ENCODE results near the gene TTLL13.

The TTLL13 gene

GRCh38 chr15:90214553-90215196, 34.7 kb upstream of the TTLL13 start:
- peak in 1 of 3 experiments; percentile 34 for DNase-seq

GRCh38 chr15:90217671-90218394, 31.5 kb upstream of the TTLL13 start:
- no peak for DNase-seq

GRCh38 chr15:90219421-90220141, 29.8 kb upstream of the TTLL13 start:
- peak; percentile 10 to 47 (median 11) for DNase-seq

GRCh38 chr15:90221246-90221900, 28.0 kb upstream of the TTLL13 start:
- DNase-seq: peak; percentile 51 to 73 (median 52)

DNA sequence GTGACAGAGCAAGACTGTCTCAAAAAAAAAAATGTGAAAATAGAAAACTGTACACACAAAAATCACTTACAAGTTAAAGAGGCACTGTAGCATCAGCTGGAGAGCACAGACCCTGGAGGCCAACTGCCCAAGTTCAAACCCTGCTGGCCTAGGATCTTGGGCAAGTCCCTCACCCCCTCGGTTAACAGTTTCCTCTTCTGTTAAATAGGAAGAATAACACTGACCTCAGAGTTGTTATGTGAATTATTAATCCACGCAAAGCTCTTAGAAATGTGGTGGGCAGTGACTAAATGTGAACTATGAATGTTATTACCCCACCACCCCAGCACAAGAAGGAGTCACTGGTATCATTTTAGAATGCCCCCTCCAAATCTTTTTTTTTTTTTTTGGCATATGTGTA, 26.8 kb upstream of the TTLL13 start:
- DNase-seq: no peak

GRCh38 chr15:90223441-90224165, 25.8 kb upstream of the TTLL13 start:
- no peak for DNase-seq

- no peak for DNase-seq
Measured at GRCh38 chr15:90225047-90225446, 24.3 kb upstream of the TTLL13 start.

DNA sequence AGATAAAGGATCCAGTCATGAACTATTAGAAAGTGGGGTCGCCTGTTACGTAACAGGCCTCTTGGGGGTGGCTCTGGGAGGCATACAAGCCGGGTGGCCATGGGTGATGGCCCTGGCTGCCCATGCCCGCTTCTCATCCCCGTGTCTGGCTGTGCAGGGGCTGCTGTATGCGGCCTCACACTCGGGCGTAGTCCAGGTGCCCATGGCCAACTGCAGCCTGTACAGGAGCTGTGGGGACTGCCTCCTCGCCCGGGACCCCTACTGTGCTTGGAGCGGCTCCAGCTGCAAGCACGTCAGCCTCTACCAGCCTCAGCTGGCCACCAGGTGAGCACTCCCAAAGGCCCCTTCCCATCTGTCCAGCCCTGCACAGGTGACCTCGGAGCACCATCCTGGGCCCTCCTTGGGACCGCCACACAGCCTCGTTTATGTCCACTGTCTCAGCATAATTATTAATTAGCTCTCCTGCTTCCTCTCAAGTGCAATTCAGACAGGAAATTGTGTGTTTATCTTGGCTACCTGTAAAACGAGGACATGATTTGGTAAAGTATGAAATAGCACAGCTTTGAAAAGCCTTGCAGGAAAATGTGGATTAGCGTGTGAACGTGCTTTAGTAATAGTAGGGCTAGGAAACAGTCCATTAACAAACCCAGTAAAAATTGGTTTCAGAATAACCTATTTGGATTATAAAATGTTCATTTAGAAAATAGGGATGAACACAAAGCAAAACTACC, 23.7 kb upstream of the TTLL13 start:
- DNase-seq: peak in 2 of 3 experiments; percentile 85 to 94

GRCh38 chr15:90227336-90227735, 22.0 kb upstream of the TTLL13 start:
- DNase-seq: no peak

DNA sequence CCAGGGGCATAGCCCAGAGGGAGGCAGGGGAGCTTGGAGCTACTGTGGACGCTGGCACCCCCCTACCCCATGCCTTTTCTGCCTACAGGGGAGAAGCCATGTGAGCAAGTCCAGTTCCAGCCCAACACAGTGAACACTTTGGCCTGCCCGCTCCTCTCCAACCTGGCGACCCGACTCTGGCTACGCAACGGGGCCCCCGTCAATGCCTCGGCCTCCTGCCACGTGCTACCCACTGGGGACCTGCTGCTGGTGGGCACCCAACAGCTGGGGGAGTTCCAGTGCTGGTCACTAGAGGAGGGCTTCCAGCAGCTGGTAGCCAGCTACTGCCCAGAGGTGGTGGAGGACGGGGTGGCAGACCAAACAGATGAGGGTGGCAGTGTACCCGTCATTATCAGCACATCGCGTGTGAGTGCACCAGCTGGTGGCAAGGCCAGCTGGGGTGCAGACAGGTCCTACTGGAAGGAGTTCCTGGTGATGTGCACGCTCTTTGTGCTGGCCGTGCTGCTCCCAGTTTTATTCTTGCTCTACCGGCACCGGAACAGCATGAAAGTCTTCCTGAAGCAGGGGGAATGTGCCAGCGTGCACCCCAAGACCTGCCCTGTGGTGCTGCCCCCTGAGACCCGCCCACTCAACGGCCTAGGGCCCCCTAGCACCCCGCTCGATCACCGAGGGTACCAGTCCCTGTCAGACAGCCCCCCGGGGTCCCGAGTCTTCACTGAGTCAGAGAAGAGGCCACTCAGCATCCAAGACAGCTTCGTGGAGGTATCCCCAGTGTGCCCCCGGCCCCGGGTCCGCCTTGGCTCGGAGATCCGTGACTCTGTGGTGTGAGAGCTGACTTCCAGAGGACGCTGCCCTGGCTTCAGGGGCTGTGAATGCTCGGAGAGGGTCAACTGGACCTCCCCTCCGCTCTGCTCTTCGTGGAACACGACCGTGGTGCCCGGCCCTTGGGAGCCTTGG, 21.3 kb upstream of the TTLL13 start:
- no peak for DNase-seq

DNA sequence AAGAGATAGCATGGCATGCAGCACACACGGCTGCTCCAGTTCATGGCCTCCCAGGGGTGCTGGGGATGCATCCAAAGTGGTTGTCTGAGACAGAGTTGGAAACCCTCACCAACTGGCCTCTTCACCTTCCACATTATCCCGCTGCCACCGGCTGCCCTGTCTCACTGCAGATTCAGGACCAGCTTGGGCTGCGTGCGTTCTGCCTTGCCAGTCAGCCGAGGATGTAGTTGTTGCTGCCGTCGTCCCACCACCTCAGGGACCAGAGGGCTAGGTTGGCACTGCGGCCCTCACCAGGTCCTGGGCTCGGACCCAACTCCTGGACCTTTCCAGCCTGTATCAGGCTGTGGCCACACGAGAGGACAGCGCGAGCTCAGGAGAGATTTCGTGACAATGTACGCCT, 20.4 kb upstream of the TTLL13 start:
- DNase-seq: no peak

DNA sequence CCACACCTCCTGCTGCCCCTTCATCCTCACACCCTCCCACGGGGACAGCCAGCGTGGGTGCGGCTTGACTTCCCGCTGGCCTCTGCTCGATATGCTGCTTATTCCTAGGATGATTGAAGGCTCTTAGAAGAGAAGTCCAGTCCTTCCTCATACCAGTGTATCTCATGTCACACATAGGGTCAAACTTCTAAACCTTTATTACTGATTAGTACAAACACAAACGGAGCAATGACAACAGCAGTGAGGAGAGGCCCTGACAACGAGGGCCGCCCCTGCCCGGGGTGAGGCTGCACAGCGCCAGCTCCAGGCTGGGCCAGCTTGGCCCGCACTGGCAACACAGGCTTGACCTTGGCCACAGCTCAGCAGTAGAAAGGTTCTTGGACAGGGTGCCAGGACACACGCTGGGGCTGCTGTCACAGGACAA, 19.3 kb upstream of the TTLL13 start:
- no peak for DNase-seq

GRCh38 chr15:90230610-90231009, 18.7 kb upstream of the TTLL13 start:
- DNase-seq: no peak

- no peak for DNase-seq
Measured at GRCh38 chr15:90231028-90232017, 18.0 kb upstream of the TTLL13 start.

DNA sequence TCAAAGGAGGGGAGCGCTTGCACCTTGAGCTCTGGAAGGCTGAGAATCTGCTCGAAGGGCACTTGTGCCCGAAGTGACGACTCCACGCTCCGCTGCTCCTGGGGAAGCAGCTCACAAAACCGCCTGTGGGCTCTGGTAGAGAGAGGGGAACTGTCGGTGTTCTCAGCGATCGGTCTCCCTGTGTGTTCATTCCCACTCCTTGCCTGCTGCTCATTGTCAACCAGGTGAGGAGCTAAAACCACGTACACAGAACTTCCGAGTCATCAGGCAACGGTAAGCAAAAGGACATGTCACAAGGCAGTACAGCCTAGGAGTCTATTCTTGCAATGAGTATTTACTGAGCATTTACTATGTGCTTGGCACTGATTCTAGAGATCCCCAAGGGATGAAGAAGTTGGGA, 17.2 kb upstream of the TTLL13 start:
- no peak for DNase-seq

DNA sequence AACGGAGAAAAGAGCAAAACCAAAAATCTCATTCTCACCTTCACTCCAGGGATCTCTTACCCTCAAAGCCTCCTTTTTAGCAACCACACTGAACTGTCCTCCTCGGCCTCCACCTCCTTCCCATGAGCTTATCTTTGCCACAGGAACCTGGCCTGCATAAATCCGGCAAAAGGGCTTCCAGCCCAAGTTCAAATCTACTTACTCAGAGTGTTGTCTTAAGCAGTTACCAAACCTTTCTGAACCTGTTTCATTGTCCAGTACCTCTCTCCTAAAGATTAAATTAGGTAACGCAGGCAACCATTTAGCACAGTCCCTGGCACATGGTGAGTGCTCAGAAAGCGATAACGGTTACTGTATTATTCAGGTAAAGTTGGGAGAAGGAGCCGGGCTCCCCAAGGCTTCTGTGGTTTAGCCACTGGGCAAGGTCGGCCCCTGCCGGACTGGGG, 16.4 kb upstream of the TTLL13 start:
- DNase-seq: no peak

GRCh38 chr15:90233387-90234095, 15.8 kb upstream of the TTLL13 start, which contains the start of gene CIB1:
TSS of gene CIB1 (minus strand) at chr15:90233941. CDS start at chr15:90233885, 56 bp downstream.
- peak; percentile 21 to 95 (median 95) for DNase-seq

Measured in NCI-H1417 (cell line).